GOT3 (cell line): ENCODE results near the gene DEDD.

Source experiments
- DNase-seq: peaks from one replicate; lab custom pipeline; 2025; ENCODE audit warnings: mixed read lengths; lab: John Stamatoyannopoulos, UW

Gene DEDD

DNA sequence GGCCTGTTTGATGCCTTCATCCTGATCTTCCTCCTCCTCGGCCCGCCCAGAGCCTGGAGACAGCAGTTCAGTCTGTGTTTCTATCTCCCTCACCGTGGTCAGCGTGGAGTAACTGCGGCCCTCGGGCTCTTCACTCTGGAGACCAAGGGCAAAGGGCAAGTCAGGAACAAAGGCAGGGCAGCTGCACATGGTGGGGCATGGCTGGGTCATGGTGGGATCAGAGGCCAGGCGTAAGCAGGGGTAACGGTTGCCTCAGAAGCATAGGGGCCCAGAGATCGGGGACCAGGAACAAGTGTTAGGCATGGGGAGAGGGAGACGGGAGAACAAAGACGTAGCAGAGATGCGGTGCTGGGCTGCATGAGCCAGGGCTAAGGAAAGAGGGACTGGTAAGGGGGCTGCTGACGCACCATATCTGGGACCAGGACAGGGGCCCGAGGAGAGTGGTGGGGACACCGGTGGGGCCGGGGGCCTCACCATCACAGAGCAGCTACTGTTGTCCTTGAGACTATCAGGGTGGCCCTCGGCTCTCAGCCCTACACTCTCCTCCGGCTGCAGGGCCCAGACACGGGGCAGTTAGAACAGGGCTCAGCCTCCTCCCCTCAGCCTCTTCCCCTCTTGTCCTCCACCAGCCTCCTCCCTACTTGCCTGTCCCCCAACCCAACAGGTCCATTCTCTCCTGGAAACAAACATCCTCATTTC is 59.6 kb downstream of the DEDD start:
- DNase-seq: no peak

GRCh38 chr1:161071886-161072371 is 60.5 kb downstream of the DEDD start:
- DNase-seq: no peak
